ENCODE measurements around the gene DDO.

DDO gene
- 8.2 to 27.1 (median 16.2) reads per million in 18 experiments for total RNA-seq

- peak; percentile 75 to 77 for DNase-seq
Measured at GRCh38 chr6:110415086-110415916, at the start of gene DDO. Gene DDO, minus strand, starts transcription at chr6:110415575. Its CDS starts 2,113 bp downstream, at chr6:110413462.

- DNase-seq: no peak
Measured at GRCh38 chr6:110462884-110463481, 47.6 kb upstream of the DDO start.

- DNase-seq: no peak
Measured at GRCh38 chr6:110461376-110461775, 46.0 kb upstream of the DDO start.

- no peak for DNase-seq
Measured at GRCh38 chr6:110459137-110459536, 43.8 kb upstream of the DDO start.

GRCh38 chr6:110458476-110458875 lies 43.1 kb upstream of the DDO start:
- no peak for DNase-seq

GRCh38 chr6:110457567-110458175 lies 42.3 kb upstream of the DDO start:
- DNase-seq: peak; percentile 35 to 47

- no peak for DNase-seq
Measured at GRCh38 chr6:110456694-110457093, 41.3 kb upstream of the DDO start.

- DNase-seq: no peak
Measured at GRCh38 chr6:110449541-110449895, 34.1 kb upstream of the DDO start.

- DNase-seq: peak; percentile 31 to 37
Measured at GRCh38 chr6:110448846-110449540, 33.6 kb upstream of the DDO start.

- no peak for DNase-seq
Measured at GRCh38 chr6:110447761-110448160, 32.4 kb upstream of the DDO start.

GRCh38 chr6:110446405-110446804 lies 31.0 kb upstream of the DDO start:
- DNase-seq: no peak

- no peak for DNase-seq
Measured at GRCh38 chr6:110440026-110440425, 24.7 kb upstream of the DDO start.

- no peak for DNase-seq
Measured at GRCh38 chr6:110439356-110439755, 24.0 kb upstream of the DDO start.

- DNase-seq: no peak
Measured at GRCh38 chr6:110434961-110435602, 19.7 kb upstream of the DDO start.

- DNase-seq: peak; percentile 53 to 54
Measured at GRCh38 chr6:110432285-110432900, 17.0 kb upstream of the DDO start.

GRCh38 chr6:110430741-110431140 lies 15.4 kb upstream of the DDO start:
- DNase-seq: no peak

- DNase-seq: no peak
Measured at GRCh38 chr6:110430236-110430635, 14.9 kb upstream of the DDO start.

GRCh38 chr6:110428153-110428552 lies 12.8 kb upstream of the DDO start:
- no peak for DNase-seq

- no peak for DNase-seq
Measured at GRCh38 chr6:110425816-110426215, 10.4 kb upstream of the DDO start.

- DNase-seq: peak; percentile 22 to 44
Measured at GRCh38 chr6:110422444-110422822, 7.1 kb upstream of the DDO start.

- DNase-seq: peak; percentile 59 to 69
Measured at GRCh38 chr6:110421749-110422443, 6.5 kb upstream of the DDO start.
